GM03348 (cell line): ENCODE measurements around the gene MAPK9.

Experiments
- DNase-seq: peaks from one replicate; pipeline ENCODE4 v3.0.0; 2012; ENCODE audit warnings: low spot score

MAPK9 gene

GRCh38 chr5:180291943-180292831 is at the start of gene MAPK9:
Gene MAPK9, minus strand, starts transcription at chr5:180292083. Its CDS starts 11,522 bp downstream, at chr5:180280561.
- peak; percentile 99 for DNase-seq

GRCh38 chr5:180341595-180341994 is 49.7 kb upstream of the MAPK9 start:
- no peak for DNase-seq

- DNase-seq, result peak; percentile 36
These were observed 49.0 kb upstream of the MAPK9 start for GRCh38 chr5:180340856-180341255.

- DNase-seq, result no peak
These were observed 47.8 kb upstream of the MAPK9 start for GRCh38 chr5:180339583-180340183.

GRCh38 chr5:180338001-180338707 is 46.3 kb upstream of the MAPK9 start:
- DNase-seq, result no peak

- no peak for DNase-seq
These were observed 44.5 kb upstream of the MAPK9 start for GRCh38 chr5:180336234-180337020.

GRCh38 chr5:180335614-180336233 is 43.8 kb upstream of the MAPK9 start:
- DNase-seq, result no peak

- no peak for DNase-seq
These were observed 43.1 kb upstream of the MAPK9 start for GRCh38 chr5:180334751-180335613.

- no peak for DNase-seq
These were observed 42.3 kb upstream of the MAPK9 start for GRCh38 chr5:180334176-180334575.

GRCh38 chr5:180333661-180334060 is 41.8 kb upstream of the MAPK9 start:
- peak; percentile 75 for DNase-seq

- DNase-seq, result no peak
These were observed 41.0 kb upstream of the MAPK9 start for GRCh38 chr5:180332861-180333260.

- DNase-seq, result peak; percentile 65
These were observed 40.2 kb upstream of the MAPK9 start for GRCh38 chr5:180332051-180332517.

- peak; percentile 38 for DNase-seq
These were observed 39.7 kb upstream of the MAPK9 start for GRCh38 chr5:180331647-180331950.

- peak; percentile 95 for DNase-seq
These were observed 39.1 kb upstream of the MAPK9 start for GRCh38 chr5:180330810-180331646.

GRCh38 chr5:180330270-180330648 is 38.4 kb upstream of the MAPK9 start:
- DNase-seq, result no peak

GRCh38 chr5:180329606-180330269 is 37.9 kb upstream of the MAPK9 start:
- DNase-seq, result no peak

GRCh38 chr5:180329138-180329435 is 37.2 kb upstream of the MAPK9 start:
- no peak for DNase-seq

- DNase-seq, result peak; percentile 71
These were observed 36.6 kb upstream of the MAPK9 start for GRCh38 chr5:180328296-180329137.
